NB4 (cell line): Measurements from ENCODE around the gene STRIP2.

Experiments
- DNase-seq: peaks from one replicate; pipeline ENCODE4 v3.0.0; 2010; ENCODE audit warnings: low read depth
- H3K4me3 ChIP-seq: one replicate; pipeline ENCODE4 v1.5.1; 2011; ENCODE audit warnings: mild to moderate bottlenecking, low read depth, low read length, moderate library complexity
- CTCF ChIP-seq: IDR thresholded peaks from one replicate; pipeline ENCODE4 v1.5.1; 2012; ENCODE audit warnings: low read depth, low read length
- MAX ChIP-seq: IDR thresholded peaks from 2 replicates; pipeline ENCODE4 v1.6.1; 2011; ENCODE audit warnings: low read depth, low read length
- MYC ChIP-seq: IDR thresholded peaks from 2 replicates; pipeline ENCODE4 v1.6.1; 2011; ENCODE audit warnings: low read depth, low read length
- POLR2A ChIP-seq: IDR thresholded peaks from 2 replicates; pipeline ENCODE4 v1.6.1; 2011; ENCODE audit warnings: mild to moderate bottlenecking; ENCODE audit not compliant: insufficient read length; ENCODE audit errors: extremely low read depth

STRIP2 gene

DNA sequence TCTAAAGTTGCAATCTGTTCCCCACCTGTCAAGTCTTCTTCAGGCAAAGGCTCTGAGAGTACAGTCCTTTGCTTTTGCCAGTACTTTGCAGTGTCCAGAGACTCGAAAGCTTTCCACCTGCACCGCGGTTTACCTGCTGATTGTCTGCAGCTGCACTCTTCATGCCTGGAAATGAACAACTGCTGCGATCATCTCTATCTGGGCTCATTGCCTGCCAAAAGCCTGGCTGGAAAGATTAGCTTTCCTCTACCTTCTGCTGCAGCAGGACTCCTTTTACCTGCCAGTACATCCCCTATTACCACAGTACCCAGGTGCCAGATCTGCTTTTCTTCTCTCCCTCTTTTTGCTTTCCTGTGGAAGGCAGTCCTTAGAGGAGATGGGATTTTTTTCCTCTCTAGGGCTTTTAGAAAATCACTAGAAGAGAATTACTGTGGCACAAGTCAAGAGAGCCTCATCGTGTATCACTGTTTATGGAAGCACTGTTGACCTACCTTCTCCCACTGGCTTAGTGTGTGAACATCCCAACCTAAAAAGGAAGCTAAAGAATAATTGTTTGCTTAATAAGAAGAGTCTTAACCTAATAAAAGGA is 2.2 kb downstream of the STRIP2 start:
- DNase-seq, result no peak
- H3K4me3 ChIP-seq, result no peak overlapping the region
- TF ChIP-seq CTCF, result no peak

DNA sequence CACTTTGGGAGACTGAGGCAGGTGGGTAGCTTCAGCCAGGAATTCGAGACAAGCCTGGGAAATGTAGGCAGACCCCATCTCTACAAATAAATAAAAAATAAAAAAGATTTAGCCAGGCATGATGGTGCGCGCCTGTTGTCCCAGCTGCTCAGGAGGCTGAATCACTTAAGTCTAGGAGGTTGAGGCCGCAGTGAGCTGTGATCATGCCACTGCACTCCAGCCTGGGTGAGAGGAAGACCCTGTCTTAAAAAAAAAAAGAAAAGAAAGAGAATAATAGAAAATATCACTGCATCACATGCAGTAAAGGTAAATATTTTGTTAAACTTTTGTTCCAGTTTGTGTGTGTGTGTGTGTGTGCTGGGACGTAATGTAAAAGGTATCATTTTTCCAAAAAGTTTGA is 3.0 kb downstream of the STRIP2 start:
- TF ChIP-seq POLR2A (no peak), CTCF (no peak), MAX (no peak), MYC (no peak)
- no peak for DNase-seq
- no peak overlapping the region for H3K4me3 ChIP-seq

DNA sequence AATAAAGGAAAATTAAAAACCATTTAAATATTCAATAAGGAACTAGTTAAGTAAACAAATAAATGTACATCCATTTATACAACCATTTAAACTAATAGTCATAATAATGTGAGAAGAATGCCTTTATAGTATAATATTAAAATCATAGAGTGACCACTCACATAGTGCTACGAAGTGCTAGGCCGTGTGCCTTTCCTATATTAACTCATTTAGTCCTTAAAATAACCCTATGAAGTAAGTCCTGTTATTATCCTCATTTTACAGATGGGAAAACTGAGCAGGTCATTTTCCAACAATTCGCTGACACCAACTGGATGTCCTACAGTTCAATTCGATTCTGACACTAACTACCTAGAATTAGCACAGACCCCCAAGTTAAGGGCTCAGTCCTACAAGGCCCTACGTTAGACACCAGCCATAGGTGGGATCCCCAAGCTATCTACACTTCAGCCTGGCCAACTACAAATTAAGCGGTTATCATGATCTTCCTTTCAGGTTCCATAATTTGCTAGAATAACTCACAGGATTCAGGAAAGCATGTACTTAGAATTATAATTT is 4.1 kb downstream of the STRIP2 start:
- TF ChIP-seq MAX (no peak), CTCF (no peak), MYC (no peak), POLR2A (no peak)

DNA sequence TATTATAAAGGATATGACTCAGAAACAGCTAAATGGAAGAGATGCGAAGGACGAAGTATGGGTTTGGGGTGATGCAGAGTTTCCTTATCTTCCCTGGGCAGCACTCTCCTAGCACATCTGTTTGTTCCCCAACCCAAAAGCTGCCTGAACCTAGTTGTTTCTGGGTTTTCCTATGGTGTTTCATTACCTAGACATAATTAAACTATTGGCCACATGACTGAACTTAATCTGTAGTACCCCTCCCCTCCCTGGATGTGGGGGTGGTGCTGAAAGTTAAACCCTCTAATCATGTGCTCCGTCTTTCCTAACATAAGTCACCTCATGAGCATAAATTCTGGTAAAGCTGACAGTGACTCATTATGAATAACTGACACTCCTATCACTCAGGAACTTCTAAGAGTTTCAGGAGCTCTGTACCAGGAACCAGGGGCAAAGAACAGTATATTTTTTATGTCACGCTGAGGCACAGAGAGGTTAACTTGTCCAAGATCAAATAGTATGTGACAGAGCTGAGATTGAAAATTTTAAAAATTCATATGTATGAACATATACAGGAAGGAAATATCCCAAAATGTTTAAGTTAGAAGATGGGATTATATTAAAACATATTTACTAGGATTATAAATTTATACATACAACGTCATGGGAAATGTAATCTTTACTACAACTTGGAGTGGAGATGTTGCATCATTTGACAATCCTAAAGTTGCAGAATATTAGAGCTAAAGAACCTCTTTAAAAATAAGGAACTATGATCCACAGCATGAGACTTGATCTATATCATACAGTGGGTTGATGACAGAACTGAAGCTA is 4.8 kb downstream of the STRIP2 start:
- DNase-seq, result peak; percentile 76
- no peak overlapping the region for H3K4me3 ChIP-seq
- no peak for TF ChIP-seq CTCF
- TF ChIP-seq MAX, result peak; percentile 82
- TF ChIP-seq MYC, result peak; percentile 68
- no peak for TF ChIP-seq POLR2A

More for the DNA sequence above, 4.1 kb downstream of the STRIP2 start:
- no peak for DNase-seq
- H3K4me3 ChIP-seq, result no peak overlapping the region

- H3K4me3 ChIP-seq, result no peak overlapping the region
- no peak for DNase-seq
- TF ChIP-seq MAX (no peak), POLR2A (no peak), MYC (no peak), CTCF (no peak)
Observed at GRCh38 chr7:129439963-129440625, 5.9 kb downstream of the STRIP2 start.
